GM23338 (cell line): ENCODE data around the gene SERPINB10. TPM values are rescaled to one million over a fixed set of nuclear protein-coding genes. Genes with fewer than 3 reads are reported as not detected.

Experiments used
- ATAC-seq: fragments of 200-7000 bp; cut with Tn5 transposase; 3 replicates; pipeline ENCODE4 v1.9.1; 2020
- DNase-seq: peaks from one replicate; pipeline ENCODE4 v3.0.0-alpha.2; 2015; ENCODE audit warnings: low spot score
- H2AFZ ChIP-seq: fragments of 200-600 bp; sonication (generic); 2 replicates; pipeline ENCODE4 v1.8.0; 2016; ENCODE audit warnings: antibody characterized with exemption, mild to moderate bottlenecking, moderate library complexity
- H3F3A ChIP-seq: fragments of 200-600 bp; sonication (generic); replicated peaks from 2 replicates; pipeline ENCODE4 v1.8.0; 2017; ENCODE audit warnings: antibody characterized with exemption, mixed run types, low read depth
- H3K27ac ChIP-seq: fragments of 200-600 bp; sonication (generic); 2 replicates; pipeline ENCODE4 v1.6.1; 2016; ENCODE audit warnings: low read depth
- H3K27me3 ChIP-seq: fragments of 200-600 bp; sonication (generic); 2 replicates; pipeline ENCODE4 v1.8.0; 2016; ENCODE audit warnings: mild to moderate bottlenecking, mixed run types, moderate library complexity; ENCODE audit not compliant: insufficient read depth
- H3K36me3 ChIP-seq: fragments of 200-600 bp; sonication (generic); 2 replicates; pipeline ENCODE4 v1.8.0; 2016; ENCODE audit warnings: mild to moderate bottlenecking; ENCODE audit not compliant: insufficient read depth
- H3K4me1 ChIP-seq: fragments of 200-600 bp; sonication (generic); 2 replicates; pipeline ENCODE4 v1.8.0; 2016; ENCODE audit warnings: mild to moderate bottlenecking, moderate library complexity; ENCODE audit not compliant: insufficient read depth
- H3K4me2 ChIP-seq: fragments of 200-600 bp; sonication (generic); 2 replicates; pipeline ENCODE4 v1.7.1; 2017; ENCODE audit warnings: mixed run types
- H3K4me3 ChIP-seq: fragments of 200-600 bp; sonication (generic); 2 replicates; pipeline ENCODE4 v1.6.1; 2016; ENCODE audit warnings: mixed run types
- H3K79me2 ChIP-seq: fragments of 200-600 bp; sonication (generic); replicated peaks from 2 replicates; pipeline ENCODE4 v1.8.0; 2017; ENCODE audit warnings: mild to moderate bottlenecking; ENCODE audit not compliant: insufficient read depth
- H3K9me2 ChIP-seq: fragments of 200-600 bp; sonication (generic); 2 replicates; pipeline ENCODE4 v1.8.0; 2017; ENCODE audit not compliant: insufficient read depth
- H4K20me1 ChIP-seq: fragments of 200-600 bp; sonication (generic); replicated peaks from 2 replicates; pipeline ENCODE4 v1.8.0; 2017; ENCODE audit warnings: mild to moderate bottlenecking; ENCODE audit not compliant: insufficient read depth
- H3K27ac Mint-ChIP-seq: 2 replicates; pipeline ENCODE4 v1.8.0; 2020; ENCODE audit warnings: inconsistent platforms, mild to moderate bottlenecking, moderate library complexity, mixed read lengths
- H3K27me3 Mint-ChIP-seq: 3 replicates; pipeline ENCODE4 v1.8.0; 2022; ENCODE audit warnings: low read depth, mild to moderate bottlenecking, moderate library complexity, mixed read lengths, inconsistent platforms; ENCODE audit not compliant: insufficient read depth, poor library complexity
- H3K36me3 Mint-ChIP-seq: 3 replicates; pipeline ENCODE4 v1.8.0; 2021; ENCODE audit warnings: low read depth, mild to moderate bottlenecking, inconsistent platforms, moderate library complexity, mixed read lengths
- H3K4me1 Mint-ChIP-seq: 3 replicates; pipeline ENCODE4 v1.8.0; 2020; ENCODE audit warnings: mild to moderate bottlenecking, inconsistent platforms, mixed read lengths
- H3K4me3 Mint-ChIP-seq: 3 replicates; pipeline ENCODE4 v1.8.0; 2021; ENCODE audit warnings: moderate library complexity, mild to moderate bottlenecking, inconsistent platforms, mixed read lengths
- H3K9me3 Mint-ChIP-seq: 3 replicates; pipeline ENCODE4 v1.8.0; 2020; ENCODE audit warnings: moderate library complexity, mild to moderate bottlenecking, inconsistent platforms, mixed read lengths
- CREB1 ChIP-seq: fragments of 250-450 bp; sonication (Bioruptor Pico); IDR thresholded peaks from 2 replicates; pipeline ENCODE4 v1.5.0; 2020; ENCODE audit warnings: low read depth, mild to moderate bottlenecking, moderate library complexity
- EZH2 ChIP-seq: fragments of 200-600 bp; sonication (generic); IDR thresholded peaks from one replicate; pipeline ENCODE4 v1.8.0; 2017; ENCODE audit warnings: antibody characterized with exemption, mild to moderate bottlenecking, low read depth; ENCODE audit not compliant: unreplicated experiment
- JUNB ChIP-seq: IDR thresholded peaks from one replicate; pipeline ENCODE4 v1.6.1; 2016; ENCODE audit warnings: antibody characterized with exemption; ENCODE audit not compliant: unreplicated experiment
- POLR2AphosphoS5 ChIP-seq: IDR thresholded peaks from 2 replicates; pipeline ENCODE4 v1.6.1; 2016; ENCODE audit warnings: antibody characterized with exemption, low read depth
- STAT1 ChIP-seq: IDR thresholded peaks from one replicate; pipeline ENCODE4 v1.6.1; 2016; ENCODE audit warnings: antibody characterized with exemption; ENCODE audit not compliant: unreplicated experiment
- ZNF114 ChIP-seq: fragments of 250-450 bp; sonication (Bioruptor Pico); IDR thresholded peaks from 2 replicates; pipeline ENCODE4 v1.5.0; 2020; ENCODE audit warnings: mild to moderate bottlenecking, moderate library complexity
- ZNF331 ChIP-seq: fragments of 250-450 bp; sonication (Bioruptor Pico); IDR thresholded peaks from 2 replicates; pipeline ENCODE4 v1.5.0; 2020; ENCODE audit warnings: low read depth, mild to moderate bottlenecking, moderate library complexity
- polyA plus RNA-seq: library from polyadenylated mRNA; unstranded; fragments of >200 nt; fragmentation: Nextera tagmentation; extraction: Ambion mirVana; gene quantifications from 2 replicates; pipeline ENCODE4 v1.2.1, GENCODE V29; 2016
- total RNA-seq: library from RNA; depleted of rRNA; stranded (reverse); fragments of >200 nt; shearing (Covaris generic); gene quantifications from 2 replicates; pipeline ENCODE4 v1.2.3, GENCODE V29; 2014
- TF ChIP-seq, protein P1 (sequence below), 2 experiments: fragments of 200-600 bp in 1 of 2; sonication (generic) in 1 of 2; conservative IDR thresholded peaks; 2 replicates each; pipeline versions ENCODE4 v1.5.1 to v1.6.1; 2016 to 2017; ENCODE audit warnings: antibody characterized with exemption in 2 of 2, low read depth in 2 of 2, mild to moderate bottlenecking in 2 of 2, moderate library complexity in 1 of 2
- TF ChIP-seq, protein P2 (sequence below): IDR thresholded peaks from 2 replicates; pipeline ENCODE4 v1.6.1; 2016; ENCODE audit warnings: antibody characterized with exemption
- TF ChIP-seq, protein P3 (sequence below): fragments of 250-450 bp; sonication (Bioruptor Pico); IDR thresholded peaks from 2 replicates; pipeline ENCODE4 v1.5.0; 2020; ENCODE audit warnings: mild to moderate bottlenecking, moderate library complexity

The SERPINB10 gene
- total and polyA plus RNA-seq, 2 experiments from 2014 or later, result not detected

DNA sequence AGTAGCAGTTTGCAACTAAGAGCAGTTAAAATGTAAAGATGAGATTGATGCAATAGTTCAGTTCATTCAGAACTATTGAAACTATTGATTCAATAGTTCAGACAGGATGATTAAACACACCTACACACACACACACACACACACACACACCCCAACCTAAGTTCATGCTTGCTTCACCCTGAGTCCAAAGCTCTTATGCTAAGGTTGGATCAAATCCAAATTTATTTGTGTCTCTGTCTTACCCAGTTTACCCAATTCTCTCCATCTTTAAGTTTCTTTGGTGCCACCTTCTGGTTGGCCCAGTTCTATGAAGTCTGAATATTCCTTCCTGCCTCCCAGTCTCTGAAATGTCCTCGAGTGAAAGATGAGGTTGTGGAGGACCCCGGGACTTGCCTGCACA, 67.2 kb downstream of the SERPINB10 start:
- Histone ChIP-seq H3K79me2 (no peaks in the 10 kb centered on the region; the same call in 1 of the 2 replicates), H3K4me2 (no peak overlapping the region), H3K27me3 (peaks cover 85% of the 10 kb centered on the region), H4K20me1 (no peaks in the 10 kb centered on the region), H2AFZ (no peak overlapping the region), H3K27ac (no peak overlapping the region), H3K9me2 (no peaks in the 10 kb centered on the region), H3K4me1 (peaks cover 5% of the 10 kb centered on the region; the same call in 1 of the 2 replicates), H3K4me3 (no peak overlapping the region), H3K36me3 (no peaks in the 10 kb centered on the region), H3F3A (no peaks in the 10 kb centered on the region)
- ATAC-seq (no peak), DNase-seq (peak; percentile 41)
- H3K27me3 Mint-ChIP-seq, result peaks cover 57% of the 10 kb centered on the region
- H3K27ac Mint-ChIP-seq, result no peak overlapping the region
- H3K9me3 Mint-ChIP-seq, result no peaks in the 10 kb centered on the region
- H3K4me3 Mint-ChIP-seq, result no peak overlapping the region
- no peaks in the 10 kb centered on the region for H3K36me3 Mint-ChIP-seq
- TF ChIP-seq ZNF331 (CRISPR knock-in tag), result no peak
- TF ChIP-seq, protein P1, sequence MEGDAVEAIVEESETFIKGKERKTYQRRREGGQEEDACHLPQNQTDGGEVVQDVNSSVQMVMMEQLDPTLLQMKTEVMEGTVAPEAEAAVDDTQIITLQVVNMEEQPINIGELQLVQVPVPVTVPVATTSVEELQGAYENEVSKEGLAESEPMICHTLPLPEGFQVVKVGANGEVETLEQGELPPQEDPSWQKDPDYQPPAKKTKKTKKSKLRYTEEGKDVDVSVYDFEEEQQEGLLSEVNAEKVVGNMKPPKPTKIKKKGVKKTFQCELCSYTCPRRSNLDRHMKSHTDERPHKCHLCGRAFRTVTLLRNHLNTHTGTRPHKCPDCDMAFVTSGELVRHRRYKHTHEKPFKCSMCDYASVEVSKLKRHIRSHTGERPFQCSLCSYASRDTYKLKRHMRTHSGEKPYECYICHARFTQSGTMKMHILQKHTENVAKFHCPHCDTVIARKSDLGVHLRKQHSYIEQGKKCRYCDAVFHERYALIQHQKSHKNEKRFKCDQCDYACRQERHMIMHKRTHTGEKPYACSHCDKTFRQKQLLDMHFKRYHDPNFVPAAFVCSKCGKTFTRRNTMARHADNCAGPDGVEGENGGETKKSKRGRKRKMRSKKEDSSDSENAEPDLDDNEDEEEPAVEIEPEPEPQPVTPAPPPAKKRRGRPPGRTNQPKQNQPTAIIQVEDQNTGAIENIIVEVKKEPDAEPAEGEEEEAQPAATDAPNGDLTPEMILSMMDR (conservative IDR thresholded peaks at IDR 0.05; ENCODE audit: low read depth in 2 of 2), result peak; percentile 37 to 52
- H3K4me1 Mint-ChIP-seq, result peaks cover 14% of the 10 kb centered on the region

DNA sequence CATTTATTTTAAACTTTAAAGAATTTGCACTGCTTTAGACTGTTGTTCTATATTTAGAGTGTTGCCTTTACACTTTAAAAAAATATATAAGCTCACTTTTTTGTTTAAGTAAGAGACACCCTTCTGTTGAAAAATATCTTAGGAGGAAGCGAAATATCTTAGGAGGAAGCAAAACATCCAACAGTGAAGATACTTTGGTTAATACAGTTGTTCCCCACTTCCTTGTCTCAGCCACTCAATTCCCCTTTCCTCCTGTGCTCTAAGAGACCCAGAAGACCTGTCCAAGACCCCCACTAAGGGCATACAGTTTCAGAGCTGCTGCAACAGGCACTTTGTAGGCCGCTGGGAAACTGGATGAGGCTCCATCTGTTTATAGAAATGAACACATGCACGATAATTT, 67.9 kb downstream of the SERPINB10 start:
- H3K4me3 ChIP-seq, result no peak overlapping the region
- no peak for DNase-seq
- no peaks in the 10 kb centered on the region for H3K9me3 Mint-ChIP-seq
- H3K9me2 ChIP-seq, result no peaks in the 10 kb centered on the region
- no peaks in the 10 kb centered on the region for H3K36me3 Mint-ChIP-seq
- no peak overlapping the region for H3K27ac ChIP-seq
- peaks cover 14% of the 10 kb centered on the region for H3K4me1 Mint-ChIP-seq
- peaks cover 56% of the 10 kb centered on the region for H3K27me3 Mint-ChIP-seq
- ATAC-seq, result no peak
- no peak overlapping the region for H3K4me2 ChIP-seq
- H3F3A ChIP-seq, result no peaks in the 10 kb centered on the region
- H3K27me3 ChIP-seq, result peaks cover 91% of the 10 kb centered on the region
- peaks cover 5% of the 10 kb centered on the region; the same call in 1 of the 2 replicates for H3K4me1 ChIP-seq
- H3K79me2 ChIP-seq, result no peaks in the 10 kb centered on the region; the same call in 1 of the 2 replicates
- no peak overlapping the region for H3K27ac Mint-ChIP-seq
- no peaks in the 10 kb centered on the region for H3K36me3 ChIP-seq
- no peaks in the 10 kb centered on the region for H4K20me1 ChIP-seq
- H2AFZ ChIP-seq, result no peak overlapping the region
- no peak overlapping the region for H3K4me3 Mint-ChIP-seq
- TF ChIP-seq, protein P2, sequence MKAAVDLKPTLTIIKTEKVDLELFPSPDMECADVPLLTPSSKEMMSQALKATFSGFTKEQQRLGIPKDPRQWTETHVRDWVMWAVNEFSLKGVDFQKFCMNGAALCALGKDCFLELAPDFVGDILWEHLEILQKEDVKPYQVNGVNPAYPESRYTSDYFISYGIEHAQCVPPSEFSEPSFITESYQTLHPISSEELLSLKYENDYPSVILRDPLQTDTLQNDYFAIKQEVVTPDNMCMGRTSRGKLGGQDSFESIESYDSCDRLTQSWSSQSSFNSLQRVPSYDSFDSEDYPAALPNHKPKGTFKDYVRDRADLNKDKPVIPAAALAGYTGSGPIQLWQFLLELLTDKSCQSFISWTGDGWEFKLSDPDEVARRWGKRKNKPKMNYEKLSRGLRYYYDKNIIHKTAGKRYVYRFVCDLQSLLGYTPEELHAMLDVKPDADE, result no peak
- TF ChIP-seq CREB1 (CRISPR knock-in tag) (no peak), ZNF114 (no peak), STAT1 (no peak), EZH2 (no peak), JUNB (no peak), POLR2AphosphoS5 (no peak), ZNF331 (CRISPR knock-in tag) (no peak)
- TF ChIP-seq, protein P3, sequence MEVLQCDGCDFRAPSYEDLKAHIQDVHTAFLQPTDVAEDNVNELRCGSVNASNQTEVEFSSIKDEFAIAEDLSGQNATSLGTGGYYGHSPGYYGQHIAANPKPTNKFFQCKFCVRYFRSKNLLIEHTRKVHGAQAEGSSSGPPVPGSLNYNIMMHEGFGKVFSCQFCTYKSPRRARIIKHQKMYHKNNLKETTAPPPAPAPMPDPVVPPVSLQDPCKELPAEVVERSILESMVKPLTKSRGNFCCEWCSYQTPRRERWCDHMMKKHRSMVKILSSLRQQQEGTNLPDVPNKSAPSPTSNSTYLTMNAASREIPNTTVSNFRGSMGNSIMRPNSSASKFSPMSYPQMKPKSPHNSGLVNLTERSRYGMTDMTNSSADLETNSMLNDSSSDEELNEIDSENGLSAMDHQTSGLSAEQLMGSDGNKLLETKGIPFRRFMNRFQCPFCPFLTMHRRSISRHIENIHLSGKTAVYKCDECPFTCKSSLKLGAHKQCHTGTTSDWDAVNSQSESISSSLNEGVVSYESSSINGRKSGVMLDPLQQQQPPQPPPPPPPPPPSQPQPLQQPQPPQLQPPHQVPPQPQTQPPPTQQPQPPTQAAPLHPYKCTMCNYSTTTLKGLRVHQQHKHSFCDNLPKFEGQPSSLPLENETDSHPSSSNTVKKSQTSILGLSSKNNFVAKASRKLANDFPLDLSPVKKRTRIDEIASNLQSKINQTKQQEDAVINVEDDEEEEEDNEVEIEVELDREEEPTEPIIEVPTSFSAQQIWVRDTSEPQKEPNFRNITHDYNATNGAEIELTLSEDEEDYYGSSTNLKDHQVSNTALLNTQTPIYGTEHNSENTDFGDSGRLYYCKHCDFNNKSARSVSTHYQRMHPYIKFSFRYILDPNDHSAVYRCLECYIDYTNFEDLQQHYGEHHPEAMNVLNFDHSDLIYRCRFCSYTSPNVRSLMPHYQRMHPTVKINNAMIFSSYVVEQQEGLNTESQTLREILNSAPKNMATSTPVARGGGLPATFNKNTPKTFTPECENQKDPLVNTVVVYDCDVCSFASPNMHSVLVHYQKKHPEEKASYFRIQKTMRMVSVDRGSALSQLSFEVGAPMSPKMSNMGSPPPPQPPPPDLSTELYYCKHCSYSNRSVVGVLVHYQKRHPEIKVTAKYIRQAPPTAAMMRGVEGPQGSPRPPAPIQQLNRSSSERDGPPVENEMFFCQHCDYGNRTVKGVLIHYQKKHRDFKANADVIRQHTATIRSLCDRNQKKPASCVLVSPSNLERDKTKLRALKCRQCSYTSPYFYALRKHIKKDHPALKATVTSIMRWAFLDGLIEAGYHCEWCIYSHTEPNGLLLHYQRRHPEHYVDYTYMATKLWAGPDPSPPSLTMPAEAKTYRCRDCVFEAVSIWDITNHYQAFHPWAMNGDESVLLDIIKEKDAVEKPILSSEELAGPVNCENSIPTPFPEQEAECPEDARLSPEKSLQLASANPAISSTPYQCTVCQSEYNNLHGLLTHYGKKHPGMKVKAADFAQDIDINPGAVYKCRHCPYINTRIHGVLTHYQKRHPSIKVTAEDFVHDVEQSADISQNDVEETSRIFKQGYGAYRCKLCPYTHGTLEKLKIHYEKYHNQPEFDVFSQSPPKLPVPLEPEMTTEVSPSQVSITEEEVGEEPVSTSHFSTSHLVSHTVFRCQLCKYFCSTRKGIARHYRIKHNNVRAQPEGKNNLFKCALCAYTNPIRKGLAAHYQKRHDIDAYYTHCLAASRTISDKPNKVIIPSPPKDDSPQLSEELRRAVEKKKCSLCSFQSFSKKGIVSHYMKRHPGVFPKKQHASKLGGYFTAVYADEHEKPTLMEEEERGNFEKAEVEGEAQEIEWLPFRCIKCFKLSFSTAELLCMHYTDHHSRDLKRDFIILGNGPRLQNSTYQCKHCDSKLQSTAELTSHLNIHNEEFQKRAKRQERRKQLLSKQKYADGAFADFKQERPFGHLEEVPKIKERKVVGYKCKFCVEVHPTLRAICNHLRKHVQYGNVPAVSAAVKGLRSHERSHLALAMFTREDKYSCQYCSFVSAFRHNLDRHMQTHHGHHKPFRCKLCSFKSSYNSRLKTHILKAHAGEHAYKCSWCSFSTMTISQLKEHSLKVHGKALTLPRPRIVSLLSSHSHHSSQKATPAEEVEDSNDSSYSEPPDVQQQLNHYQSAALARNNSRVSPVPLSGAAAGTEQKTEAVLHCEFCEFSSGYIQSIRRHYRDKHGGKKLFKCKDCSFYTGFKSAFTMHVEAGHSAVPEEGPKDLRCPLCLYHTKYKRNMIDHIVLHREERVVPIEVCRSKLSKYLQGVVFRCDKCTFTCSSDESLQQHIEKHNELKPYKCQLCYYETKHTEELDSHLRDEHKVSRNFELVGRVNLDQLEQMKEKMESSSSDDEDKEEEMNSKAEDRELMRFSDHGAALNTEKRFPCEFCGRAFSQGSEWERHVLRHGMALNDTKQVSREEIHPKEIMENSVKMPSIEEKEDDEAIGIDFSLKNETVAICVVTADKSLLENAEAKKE (CRISPR knock-in tag), result no peak
